ENCODE data around the gene CREG2. TPM values are rescaled to one million over a fixed set of nuclear protein-coding genes. Genes with fewer than 3 reads are reported as not detected.

Gene CREG2
- total RNA-seq, 6 donors from 2014 or later = 1.1 to 8.4 (median 1.6) TPM; not detected in 3

- 84 to 88% methylated on average over 4 of the region's 4 CpGs for WGBS, 2 donors
- H3K4me3 ChIP-seq = no peak overlapping the region
- ATAC-seq (ENCODE audit: low FRiP score in 2 of 2) (no peak), DNase-seq (no peak)
- no peaks in the 10 kb centered on the region for H3K9me3 ChIP-seq
- H3K36me3 ChIP-seq = no peaks in the 10 kb centered on the region
- no peak overlapping the region for H3K27ac ChIP-seq
- no peaks in the 10 kb centered on the region for H3K4me1 ChIP-seq
- H3K27me3 ChIP-seq = no peaks in the 10 kb centered on the region
- TF ChIP-seq POLR2AphosphoS5 (IDR thresholded peaks at IDR 0.05) = no peak
- TF ChIP-seq CTCF (IDR thresholded peaks at IDR 0.05) = no peak
- no peak for TF ChIP-seq POLR2A (IDR thresholded peaks at IDR 0.05)
- no peak for TF ChIP-seq EP300 (IDR thresholded peaks at IDR 0.05)
Measured at GRCh38 chr2:101431486-101431885, 44.2 kb upstream of the CREG2 start.

- DNase-seq = no peak
- Histone ChIP-seq H3K4me3 (no peak overlapping the region), H3K36me3 (no peaks in the 10 kb centered on the region), H3K27me3 (no peaks in the 10 kb centered on the region), H3K27ac (no peak overlapping the region), H3K9me3 (no peaks in the 10 kb centered on the region), H3K4me1 (no peaks in the 10 kb centered on the region)
- TF ChIP-seq CTCF (IDR thresholded peaks at IDR 0.05) = no peak
- no peak for TF ChIP-seq POLR2A (IDR thresholded peaks at IDR 0.05)
- no peak for TF ChIP-seq POLR2AphosphoS5 (IDR thresholded peaks at IDR 0.05)
- no peak for TF ChIP-seq EP300 (IDR thresholded peaks at IDR 0.05)
- no peak for ATAC-seq (ENCODE audit: low FRiP score in 2 of 2)
- WGBS, 2 donors = 100% methylated on average over 2 of the region's 2 CpGs
Measured at GRCh38 chr2:101430156-101430555, 42.9 kb upstream of the CREG2 start.

DNA sequence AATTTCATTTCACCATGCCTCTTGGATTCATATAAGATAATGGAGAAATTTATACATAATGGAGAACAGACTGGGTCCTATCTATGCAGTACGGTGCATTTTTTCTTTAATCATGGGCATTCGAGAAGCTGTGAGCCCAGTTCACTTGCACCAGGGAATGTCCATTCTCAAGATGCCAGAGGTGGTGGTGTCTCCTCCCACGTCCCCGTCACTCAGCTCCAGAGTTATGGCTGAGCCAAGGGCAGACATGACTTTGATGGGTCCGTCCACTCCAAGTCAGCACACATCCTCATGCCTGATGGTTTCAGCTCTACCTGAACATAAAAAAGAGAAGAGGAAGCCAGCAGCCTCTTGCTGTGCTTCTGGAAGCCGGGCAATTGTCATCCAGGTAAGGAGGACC lies 42.1 kb upstream of the CREG2 start:
- H3K9me3 ChIP-seq = no peaks in the 10 kb centered on the region
- H3K36me3 ChIP-seq = no peaks in the 10 kb centered on the region
- no peak for DNase-seq

DNA sequence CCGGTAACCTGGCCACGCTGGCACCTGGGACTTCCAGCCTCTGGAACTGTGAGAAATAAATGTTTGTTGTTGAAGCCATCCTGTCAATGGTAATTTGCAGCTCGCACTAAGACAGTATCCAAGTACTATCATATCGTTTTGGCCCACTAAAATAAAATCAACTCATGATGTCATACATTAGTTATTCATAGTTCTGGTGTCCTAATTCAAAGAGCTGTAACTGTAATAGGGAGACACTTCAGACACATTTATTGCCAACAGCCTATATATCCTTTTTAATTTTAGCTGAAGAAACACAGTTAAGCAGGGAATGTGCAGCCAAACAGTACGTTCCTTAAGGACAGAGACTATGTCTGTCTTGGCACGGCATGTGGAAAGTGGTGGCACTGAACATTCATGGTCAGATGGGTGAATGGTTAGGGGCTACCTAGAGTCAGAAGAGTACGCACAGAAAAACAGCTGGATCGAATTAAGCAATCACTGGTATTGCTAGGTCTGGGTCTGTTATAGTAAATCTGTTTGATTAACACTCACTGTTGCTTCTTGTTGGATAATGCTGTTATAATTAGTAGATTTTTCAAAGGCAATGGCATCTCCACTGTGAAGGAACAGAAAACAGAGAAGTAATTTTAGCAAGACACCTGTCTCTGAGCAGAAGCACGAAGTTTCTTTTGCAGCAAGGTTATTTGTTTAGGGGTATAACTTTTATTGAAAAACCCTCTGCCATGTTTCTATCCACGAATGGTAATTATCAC lies 41.3 kb upstream of the CREG2 start:
- ATAC-seq (ENCODE audit: low FRiP score in 2 of 2) (no peak), DNase-seq (no peak)
- H3K4me3 ChIP-seq = no peak overlapping the region
- TF ChIP-seq EP300 (IDR thresholded peaks at IDR 0.05) = no peak
- TF ChIP-seq POLR2AphosphoS5 (IDR thresholded peaks at IDR 0.05) = no peak
- TF ChIP-seq CTCF (IDR thresholded peaks at IDR 0.05) = no peak
- TF ChIP-seq POLR2A (IDR thresholded peaks at IDR 0.05) = no peak
- no peaks in the 10 kb centered on the region for H3K4me1 ChIP-seq
- 75 to 77% methylated on average over 10 of the region's 10 CpGs for WGBS, 2 donors
- H3K36me3 ChIP-seq = no peaks in the 10 kb centered on the region
- no peaks in the 10 kb centered on the region for H3K9me3 ChIP-seq
- H3K27me3 ChIP-seq = no peaks in the 10 kb centered on the region
- no peak overlapping the region for H3K27ac ChIP-seq

More for the DNA sequence above, 42.1 kb upstream of the CREG2 start:
- Histone ChIP-seq H3K27ac (no peak overlapping the region), H3K4me3 (no peak overlapping the region), H3K4me1 (no peaks in the 10 kb centered on the region), H3K27me3 (no peaks in the 10 kb centered on the region)
- no peak for ATAC-seq (ENCODE audit: low FRiP score in 2 of 2)
- 87 to 91% methylated on average over 6 of the region's 6 CpGs for WGBS, 2 donors
- TF ChIP-seq POLR2A (IDR thresholded peaks at IDR 0.05) (no peak), POLR2AphosphoS5 (IDR thresholded peaks at IDR 0.05) (no peak), CTCF (IDR thresholded peaks at IDR 0.05) (no peak), EP300 (IDR thresholded peaks at IDR 0.05) (no peak)

DNA sequence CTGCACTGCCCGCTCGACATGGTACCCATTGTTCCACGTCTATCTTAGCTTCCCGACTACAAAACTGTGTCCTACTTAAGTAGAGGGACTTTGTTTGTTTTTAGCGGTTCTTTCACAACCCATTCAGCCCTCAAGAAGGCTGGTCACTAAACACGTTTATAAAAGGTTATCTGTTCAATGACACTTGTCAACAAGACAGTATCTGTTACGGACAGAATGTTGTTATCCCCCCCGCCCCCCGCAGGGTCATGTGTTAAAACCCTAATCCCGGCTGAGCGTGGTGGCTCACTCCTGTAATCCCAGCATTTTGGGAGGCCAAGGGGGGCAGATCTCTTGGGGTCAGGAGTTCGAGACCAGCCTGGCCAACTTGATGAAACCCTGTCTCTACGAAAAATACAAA lies 40.4 kb upstream of the CREG2 start:
- no peak for DNase-seq
- no peaks in the 10 kb centered on the region for H3K4me1 ChIP-seq
- no peaks in the 10 kb centered on the region for H3K27me3 ChIP-seq
- no peak overlapping the region for H3K4me3 ChIP-seq
- no peaks in the 10 kb centered on the region for H3K9me3 ChIP-seq
- no peak for ATAC-seq (ENCODE audit: low FRiP score in 2 of 2)
- TF ChIP-seq POLR2AphosphoS5 (IDR thresholded peaks at IDR 0.05) (no peak), POLR2A (IDR thresholded peaks at IDR 0.05) (no peak), CTCF (IDR thresholded peaks at IDR 0.05) (no peak), EP300 (IDR thresholded peaks at IDR 0.05) (no peak)
- no peak overlapping the region for H3K27ac ChIP-seq
- 80 to 83% methylated on average over 13 of the region's 13 CpGs for WGBS, 2 donors
- H3K36me3 ChIP-seq = no peaks in the 10 kb centered on the region

Measured in upper lobe of left lung (tissue), 6 donors.